Gastrocnemius medialis (tissue), 4 donors: Measurements from ENCODE around the gene DHX34.
A peak's percentile ranks its signal among the peaks of the same experiment; 100 is the strongest.

ENCODE experiments used
- CTCF ChIP-seq, 5 experiments: fragments of 450-650 bp in 3 of 5; fragments of 200-600 bp in 2 of 5; sonication (generic) in 2 of 5; IDR thresholded peaks in 4 of 5; conservative IDR thresholded peaks in 1 of 5; 1 replicate in 4 of 5; 2 replicates in 1 of 5; pipeline ENCODE4 v1.5.1; 2016 to 2019; ENCODE audit warnings: antibody characterized with exemption in 5 of 5, mild to moderate bottlenecking in 3 of 5, moderate library complexity in 3 of 5
- POLR2A ChIP-seq, 2 donors: fragments of 450-650 bp; IDR thresholded peaks; one replicate each; pipeline ENCODE4 v1.6.1; 2017; ENCODE audit warnings: antibody characterized with exemption in 2 of 2, mild to moderate bottlenecking in 2 of 2, moderate library complexity in 2 of 2

- TF ChIP-seq CTCF (IDR thresholded peaks at IDR 0.05 in 4 of 5, conservative IDR thresholded peaks at IDR 0.05 in 1 of 5), result no peak
- TF ChIP-seq POLR2A (IDR thresholded peaks at IDR 0.05), result peak in 1 of 2 donors; percentile 8
Observed at GRCh38 chr19:47330466-47330869, 18.6 kb upstream of the DHX34 start.
